Adrenal gland (tissue), 12 donors: ENCODE measurements around the gene NRXN3. TPM values are rescaled to one million over a fixed set of nuclear protein-coding genes. Genes with fewer than 3 reads are reported as not detected.

ENCODE experiments used
- DNase-seq, 7 donors: peaks; one replicate each; pipeline ENCODE4 v3.0.0-alpha.2; 2019 to 2020
- H3K27ac ChIP-seq, 5 donors: fragments of 200-600 bp; sonication (generic) in 4 of 5; 1 replicate in 3 of 5; 2 replicates in 2 of 5; pipeline versions ENCODE4 v1.5.1 to v1.8.0; 2016 to 2020; ENCODE audit warnings: mild to moderate bottlenecking in 1 of 5
- H3K27me3 ChIP-seq: fragments of 200-600 bp; 2 replicates; pipeline ENCODE4 v1.8.0; 2021
- H3K36me3 ChIP-seq, 2 donors: fragments of 200-600 bp; replicated peaks in 1 of 2; 1 replicate in 1 of 2; 2 replicates in 1 of 2; pipeline versions ENCODE4 v1.5.1 to v1.8.0; 2018 to 2022
- H3K4me1 ChIP-seq, 2 donors: fragments of 200-600 bp; replicated peaks in 1 of 2; 1 replicate in 1 of 2; 2 replicates in 1 of 2; pipeline versions ENCODE4 v1.5.1 to v1.8.0; 2018 to 2021
- H3K4me3 ChIP-seq, 4 donors: fragments of 200-600 bp; sonication (generic) in 3 of 4; one replicate each; pipeline ENCODE4 v1.5.1; 2016 to 2018
- H3K9me3 ChIP-seq, 3 donors: fragments of 200-600 bp; sonication (generic) in 1 of 3; replicated peaks in 1 of 3; 1 replicate in 2 of 3; 2 replicates in 1 of 3; pipeline versions ENCODE4 v1.5.1 to v1.8.0; 2016 to 2021
- POLR2A ChIP-seq, 2 donors: fragments of 450-650 bp; IDR thresholded peaks; one replicate each; pipeline ENCODE4 v1.6.1; 2017; ENCODE audit warnings: antibody characterized with exemption in 2 of 2, mild to moderate bottlenecking in 2 of 2, moderate library complexity in 1 of 2
- WGBS, 4 donors: extraction: QIAGEN DNeasy Blood & Tissue Kit in 2 of 4; methylation state at CpG; one replicate each; pipeline versions ENCODE4 v1.1.5 to v1.1.7; 2013 to 2017; 5-methylcytosine and 5-hydroxymethylcytosine counted together
- intact Hi-C, 2 donors: fragments of 100-400 bp; cut with DNase I; formaldehyde crosslinking; loops; one replicate each; pipeline versions ENCODE4 v1.14.1 to v1.15.0; 2022 to 2023
- polyA plus RNA-seq, 3 donors: library from polyadenylated mRNA; stranded (reverse); fragments of 200-250 nt in 2 of 3; fragments of 350-450 nt in 1 of 3; fragmentation: Illumina TruSeq in 1 of 3; extraction: RNeasy Lipid Tissue Mini Kit (QIAGEN cat#74804) in 1 of 3; gene quantifications; one replicate each; pipeline ENCODE4 v1.2.3, GENCODE V29; 2013 to 2014
- total RNA-seq, 9 donors: library from RNA; depleted of rRNA in 4 of 9; stranded (reverse); fragments of >200 nt in 4 of 9; fragments of 120-200 nt in 1 of 9; fragmentation: NEBNext Ultra II Directional in 1 of 9; extraction: Animal tissue kit (Norgen Biotek cat#: 25700) in 1 of 9; gene quantifications; one replicate each; pipeline versions ENCODE4 v1.1.0 to v1.2.4, GENCODE V29; 2013 to 2023
- TF ChIP-seq, protein P1 (sequence below), 6 experiments: fragments of 450-650 bp in 4 of 6; fragments of 200-600 bp in 2 of 6; sonication (generic) in 1 of 6; IDR thresholded peaks; 1 replicate in 5 of 6; 2 replicates in 1 of 6; pipeline versions ENCODE4 v1.5.1 to v1.8.0; 2016 to 2021; ENCODE audit warnings: antibody characterized with exemption in 6 of 6, mild to moderate bottlenecking in 2 of 6, moderate library complexity in 1 of 6
- donor health status: healthy with polysubstance abuse.
- donor health status: Bipolar disorder and iron deficiency.
- donor health status: DM: yes; HTN: yes; CAD: no.
- donor health status: DM: no; HTN: no; CAD: no.
- donor health status: DM: no; HTN: no; CAD: no.
- donor health status: DM: yes; HTN: yes; CAD: no.

The NRXN3 gene
- total and polyA plus RNA-seq, 12 donors = 0.09 to 8.5 (median 1.6) TPM

DNA sequence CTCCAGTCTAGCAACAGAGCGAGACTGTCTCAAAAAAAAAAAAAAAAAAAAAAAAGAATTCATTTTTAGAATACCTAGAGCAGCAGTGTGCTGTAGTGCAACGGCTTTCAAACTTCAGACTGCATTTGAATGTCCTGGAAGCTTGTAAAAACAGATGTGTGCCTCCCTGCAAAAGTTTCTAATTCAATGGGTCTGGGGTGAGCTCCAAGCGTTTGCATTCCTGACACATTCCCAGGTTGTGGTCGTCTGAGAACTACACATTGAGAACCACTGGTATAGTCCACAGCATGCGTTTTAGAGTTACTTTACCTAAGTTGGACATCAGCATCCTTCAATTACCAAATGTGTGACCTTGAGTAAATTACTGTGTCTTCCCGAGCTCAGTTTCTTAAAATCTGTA, 816.8 kb downstream of the NRXN3 start:
- TF ChIP-seq, protein P1, sequence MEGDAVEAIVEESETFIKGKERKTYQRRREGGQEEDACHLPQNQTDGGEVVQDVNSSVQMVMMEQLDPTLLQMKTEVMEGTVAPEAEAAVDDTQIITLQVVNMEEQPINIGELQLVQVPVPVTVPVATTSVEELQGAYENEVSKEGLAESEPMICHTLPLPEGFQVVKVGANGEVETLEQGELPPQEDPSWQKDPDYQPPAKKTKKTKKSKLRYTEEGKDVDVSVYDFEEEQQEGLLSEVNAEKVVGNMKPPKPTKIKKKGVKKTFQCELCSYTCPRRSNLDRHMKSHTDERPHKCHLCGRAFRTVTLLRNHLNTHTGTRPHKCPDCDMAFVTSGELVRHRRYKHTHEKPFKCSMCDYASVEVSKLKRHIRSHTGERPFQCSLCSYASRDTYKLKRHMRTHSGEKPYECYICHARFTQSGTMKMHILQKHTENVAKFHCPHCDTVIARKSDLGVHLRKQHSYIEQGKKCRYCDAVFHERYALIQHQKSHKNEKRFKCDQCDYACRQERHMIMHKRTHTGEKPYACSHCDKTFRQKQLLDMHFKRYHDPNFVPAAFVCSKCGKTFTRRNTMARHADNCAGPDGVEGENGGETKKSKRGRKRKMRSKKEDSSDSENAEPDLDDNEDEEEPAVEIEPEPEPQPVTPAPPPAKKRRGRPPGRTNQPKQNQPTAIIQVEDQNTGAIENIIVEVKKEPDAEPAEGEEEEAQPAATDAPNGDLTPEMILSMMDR (IDR thresholded peaks at IDR 0.05) = no peak
- no peak for TF ChIP-seq POLR2A (IDR thresholded peaks at IDR 0.05)
- no peaks in the 10 kb centered on the region for H3K36me3 ChIP-seq
- intact Hi-C loops = no loop called here
- DNase-seq = no peak
- no peak overlapping the region for H3K27ac ChIP-seq
- 50 to 56% (median 53%) methylated on average over 6 of the region's 6 CpGs for WGBS, 4 donors
- no peak overlapping the region for H3K4me3 ChIP-seq
- no peaks in the 10 kb centered on the region for H3K27me3 ChIP-seq
- no peaks in the 10 kb centered on the region for H3K4me1 ChIP-seq
- H3K9me3 ChIP-seq = no peaks in the 10 kb centered on the region

- Histone ChIP-seq H3K4me3 (no peak overlapping the region), H3K27me3 (no peaks in the 10 kb centered on the region), H3K9me3 (no peaks in the 10 kb centered on the region), H3K4me1 (no peaks in the 10 kb centered on the region), H3K36me3 (no peaks in the 10 kb centered on the region), H3K27ac (no peak overlapping the region)
- TF ChIP-seq POLR2A (IDR thresholded peaks at IDR 0.05) = no peak
- TF ChIP-seq, protein P1 (IDR thresholded peaks at IDR 0.05) = no peak
- no peak for DNase-seq
- intact Hi-C loops = no loop called here
- WGBS, 4 donors = 51 to 65% (median 58%) methylated on average over 3 of the region's 3 CpGs
Observed at GRCh38 chr14:78989221-78989620, 819.0 kb downstream of the NRXN3 start.

DNA sequence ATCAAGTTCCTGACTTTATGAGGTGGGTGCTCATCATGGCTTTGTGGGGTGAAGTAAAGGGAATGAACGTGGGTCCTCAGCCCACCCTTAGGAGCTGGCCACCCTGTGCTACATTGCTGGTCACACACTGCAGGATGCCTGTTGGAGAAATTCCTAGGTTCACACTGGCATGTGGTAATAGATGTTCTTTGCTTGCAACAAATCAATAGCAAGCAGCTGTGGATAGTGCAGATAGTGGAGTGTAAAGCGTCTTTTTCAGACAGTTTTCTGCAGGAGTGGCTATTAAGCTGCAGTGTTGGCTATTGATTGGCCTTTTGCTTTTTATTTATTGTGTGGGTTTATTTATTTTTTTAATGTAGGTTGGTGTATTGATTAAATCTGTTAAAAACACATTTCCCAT, 822.7 kb downstream of the NRXN3 start:
- H3K27me3 ChIP-seq = no peaks in the 10 kb centered on the region
- 77 to 92% (median 84%) methylated on average over 1 to 2 of the region's 2 CpGs for WGBS, 4 donors
- TF ChIP-seq, protein P1 (IDR thresholded peaks at IDR 0.05) = no peak
- no peak for TF ChIP-seq POLR2A (IDR thresholded peaks at IDR 0.05)
- no peak overlapping the region for H3K27ac ChIP-seq
- no peaks in the 10 kb centered on the region for H3K36me3 ChIP-seq
- no peaks in the 10 kb centered on the region for H3K9me3 ChIP-seq
- no peaks in the 10 kb centered on the region for H3K4me1 ChIP-seq
- H3K4me3 ChIP-seq = no peak overlapping the region
- DNase-seq = no peak
- intact Hi-C loops = no loop called here

DNA sequence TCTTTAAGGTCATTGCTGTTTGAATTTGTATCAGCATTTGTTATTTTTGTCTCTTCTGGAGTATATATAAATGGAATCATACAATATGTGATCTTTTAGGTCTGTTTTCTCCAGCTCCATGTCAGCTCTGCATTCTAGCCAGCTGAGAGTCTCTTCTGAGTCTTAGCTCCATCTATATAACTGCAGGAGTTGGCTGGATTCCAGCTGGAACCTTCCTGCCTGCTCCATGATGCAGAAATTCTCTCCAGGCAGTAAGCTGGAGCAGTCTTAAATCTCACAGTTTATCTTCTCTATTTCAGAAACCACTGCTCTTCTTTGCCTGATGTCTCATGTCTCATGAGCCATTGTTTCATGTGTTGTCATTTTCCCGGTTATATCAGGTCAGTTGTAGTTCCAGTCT, 827.6 kb downstream of the NRXN3 start:
- 68 to 85% (median 80%) methylated on average over 1 of the region's 1 CpG for WGBS, 4 donors
- TF ChIP-seq POLR2A (IDR thresholded peaks at IDR 0.05) = no peak
- TF ChIP-seq, protein P1 (IDR thresholded peaks at IDR 0.05) = no peak
- DNase-seq = peak in 4 of 7 donors; percentile 10 to 20 (median 14)

More for the DNA sequence above, 827.6 kb downstream of the NRXN3 start:
- peaks cover 5% of the 10 kb centered on the region for H3K27me3 ChIP-seq
- H3K9me3 ChIP-seq = no peaks in the 10 kb centered on the region
- no peak overlapping the region for H3K4me3 ChIP-seq
- H3K4me1 ChIP-seq = no peaks in the 10 kb centered on the region
- intact Hi-C loops = no loop called here
- no peak overlapping the region for H3K27ac ChIP-seq
- H3K36me3 ChIP-seq = no peaks in the 10 kb centered on the region
